GM18867 (cell line): ENCODE results near the gene KHNYN.
"Not testable (repeated sequence)": the region's sequence is repeated elsewhere in the genome, so short reads cannot be mapped to it uniquely, and the experiment has no call there.

ENCODE experiments used
- ATAC-seq: cut with Tn5 transposase; IDR thresholded peaks from one replicate; pipeline ENCODE4 v1.9.1; 2021; ENCODE audit warnings: mild to moderate bottlenecking, moderate library complexity; ENCODE audit not compliant: unreplicated experiment

KHNYN gene

DNA sequence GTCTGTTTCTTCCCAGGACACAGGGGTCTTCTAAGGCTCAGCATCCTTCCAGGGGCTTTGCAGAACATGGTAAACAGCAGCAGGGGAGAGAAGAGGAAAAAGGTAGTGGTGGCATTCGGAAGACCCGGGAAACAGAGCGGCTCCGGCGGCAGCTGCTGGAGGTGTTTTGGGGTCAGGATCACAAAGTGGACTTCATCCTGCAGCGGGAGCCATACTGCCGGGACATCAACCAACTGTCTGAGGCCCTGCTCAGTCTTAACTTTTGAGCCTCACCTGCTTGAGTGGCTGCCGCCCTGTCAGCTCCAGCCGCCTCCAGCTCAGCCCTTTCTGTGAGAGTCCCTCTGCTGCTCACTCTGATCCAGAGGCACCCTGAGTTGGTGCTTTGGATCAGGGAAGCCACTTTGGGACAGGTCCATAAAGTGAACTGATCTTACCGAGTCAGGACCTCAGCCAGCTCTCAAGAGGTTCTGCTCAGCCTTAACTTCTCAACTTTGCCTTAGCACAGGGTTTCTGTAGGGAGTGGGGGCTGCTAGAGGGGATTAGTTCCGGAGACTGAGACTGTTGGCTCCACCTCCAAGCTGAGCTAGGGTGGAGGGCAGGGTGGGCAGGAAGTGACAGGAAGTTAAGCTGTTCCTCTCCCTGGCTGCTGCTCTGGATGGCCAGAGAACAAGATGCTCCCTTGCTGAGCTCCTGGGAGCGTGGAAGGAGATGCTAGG lies 7.4 kb downstream of the KHNYN start:
- no peak for ATAC-seq

DNA sequence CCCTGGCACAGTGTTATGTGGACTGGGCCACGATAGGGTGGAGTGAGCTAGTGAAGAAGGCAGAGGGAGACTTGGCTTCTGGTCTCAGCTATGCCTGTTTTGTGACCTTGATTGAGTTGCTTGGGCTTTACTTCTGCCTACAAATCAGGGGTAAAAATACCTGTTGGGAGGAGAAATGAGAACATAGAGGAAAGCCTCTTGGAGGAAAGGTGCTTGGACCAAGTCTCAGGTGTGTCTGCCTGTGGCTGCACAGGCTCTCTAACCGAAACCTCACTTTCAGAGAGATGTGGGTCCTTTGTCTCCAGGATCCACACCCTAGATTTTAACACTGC lies 7.9 kb downstream of the KHNYN start:
- ATAC-seq: no peak

DNA sequence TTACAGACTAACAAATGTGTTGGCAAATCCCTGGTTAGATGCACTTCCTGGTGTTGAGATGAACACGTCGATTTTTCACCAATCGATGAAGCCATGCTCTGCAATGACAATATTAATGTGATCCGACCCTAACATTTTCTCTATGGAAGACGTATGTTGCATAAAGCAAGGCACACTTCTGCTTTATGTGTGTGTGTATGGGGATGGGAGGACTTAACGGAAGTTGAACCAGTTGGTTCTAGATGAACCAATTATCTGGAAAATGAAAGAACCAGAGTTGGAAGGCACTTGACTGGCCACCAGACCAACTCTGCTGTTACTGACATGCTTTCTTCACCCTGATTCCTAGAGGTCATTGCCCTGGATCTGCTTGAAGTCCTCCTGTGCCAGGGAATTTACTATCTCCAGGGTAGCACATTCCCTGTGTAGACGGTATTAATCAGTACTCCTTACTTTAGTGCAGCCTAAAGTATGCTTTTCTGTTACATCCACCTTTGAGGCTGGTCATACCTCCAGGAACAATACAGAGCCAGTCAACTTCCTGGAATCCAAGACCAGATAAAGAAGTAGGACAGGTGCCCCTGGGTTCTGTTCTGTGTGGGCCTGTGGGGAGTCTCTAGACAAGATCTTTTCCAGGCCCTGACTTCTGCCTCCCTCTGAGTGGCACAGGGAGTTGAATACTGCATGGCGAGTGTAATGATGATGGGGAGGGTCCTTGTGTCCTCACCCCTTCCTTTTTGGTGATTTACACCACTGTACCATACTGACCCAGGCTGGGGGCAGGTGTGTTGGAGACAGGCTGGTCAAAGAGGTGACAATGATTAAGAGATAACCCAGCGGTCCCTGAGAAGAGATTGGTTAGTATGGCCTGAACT lies 8.7 kb downstream of the KHNYN start:
- no peak for ATAC-seq

DNA sequence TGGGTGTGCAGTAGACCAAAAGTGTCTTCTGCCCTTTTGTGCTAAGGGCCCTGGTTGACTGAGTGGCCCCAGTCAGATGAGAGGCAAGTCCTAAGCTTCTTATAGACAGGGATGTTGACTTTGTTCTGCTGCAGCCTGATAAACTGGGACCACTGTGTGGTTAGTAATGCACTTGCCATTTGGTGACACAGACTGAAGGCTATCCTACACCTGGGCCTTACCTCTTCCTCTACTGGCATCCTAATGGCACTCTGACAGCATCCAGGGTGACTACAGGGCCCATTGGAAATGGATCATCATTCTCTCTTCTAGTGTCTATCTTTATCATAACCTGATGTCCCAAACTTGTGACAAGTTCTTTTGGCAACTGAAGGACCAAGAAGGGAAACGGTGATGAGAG lies 9.5 kb downstream of the KHNYN start:
- no peak for ATAC-seq

DNA sequence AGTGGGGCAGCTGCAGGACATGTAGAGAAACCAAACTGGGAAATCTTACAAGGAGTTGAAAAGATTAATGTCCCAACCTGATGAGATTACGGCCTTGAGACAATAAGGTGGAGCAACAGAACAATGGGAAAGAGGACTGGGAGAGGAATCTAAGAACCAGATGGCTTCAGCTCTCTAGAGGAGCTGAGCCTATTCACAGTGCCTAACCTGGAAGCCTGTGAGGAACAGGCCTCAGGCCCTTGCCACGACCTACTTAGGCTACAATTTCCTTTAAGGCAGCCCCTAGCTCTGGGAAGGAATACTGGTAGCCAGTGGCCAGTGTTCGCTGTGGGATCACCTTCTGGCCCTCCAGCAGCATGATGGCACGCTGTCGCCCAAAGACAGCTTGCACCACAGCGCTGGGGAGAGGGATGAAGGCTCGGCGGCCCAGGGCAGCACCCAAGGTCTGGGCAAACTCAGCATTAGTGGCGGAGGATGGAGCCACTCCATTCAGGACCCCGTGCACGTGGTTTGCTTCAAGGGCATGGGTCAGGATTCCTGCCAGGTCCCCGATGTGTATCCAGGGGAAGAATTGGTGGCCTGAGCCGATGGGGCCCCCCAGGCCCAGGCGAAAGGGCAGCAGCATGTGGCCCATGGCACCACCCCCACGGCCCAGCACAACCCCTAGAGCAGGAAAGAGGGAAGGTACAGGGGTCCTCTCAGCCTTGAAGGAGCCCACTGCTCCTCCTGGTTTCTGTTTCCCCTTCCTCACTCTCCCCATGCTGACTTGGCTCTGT lies 10.3 kb downstream of the KHNYN start:
- ATAC-seq: no peak

DNA sequence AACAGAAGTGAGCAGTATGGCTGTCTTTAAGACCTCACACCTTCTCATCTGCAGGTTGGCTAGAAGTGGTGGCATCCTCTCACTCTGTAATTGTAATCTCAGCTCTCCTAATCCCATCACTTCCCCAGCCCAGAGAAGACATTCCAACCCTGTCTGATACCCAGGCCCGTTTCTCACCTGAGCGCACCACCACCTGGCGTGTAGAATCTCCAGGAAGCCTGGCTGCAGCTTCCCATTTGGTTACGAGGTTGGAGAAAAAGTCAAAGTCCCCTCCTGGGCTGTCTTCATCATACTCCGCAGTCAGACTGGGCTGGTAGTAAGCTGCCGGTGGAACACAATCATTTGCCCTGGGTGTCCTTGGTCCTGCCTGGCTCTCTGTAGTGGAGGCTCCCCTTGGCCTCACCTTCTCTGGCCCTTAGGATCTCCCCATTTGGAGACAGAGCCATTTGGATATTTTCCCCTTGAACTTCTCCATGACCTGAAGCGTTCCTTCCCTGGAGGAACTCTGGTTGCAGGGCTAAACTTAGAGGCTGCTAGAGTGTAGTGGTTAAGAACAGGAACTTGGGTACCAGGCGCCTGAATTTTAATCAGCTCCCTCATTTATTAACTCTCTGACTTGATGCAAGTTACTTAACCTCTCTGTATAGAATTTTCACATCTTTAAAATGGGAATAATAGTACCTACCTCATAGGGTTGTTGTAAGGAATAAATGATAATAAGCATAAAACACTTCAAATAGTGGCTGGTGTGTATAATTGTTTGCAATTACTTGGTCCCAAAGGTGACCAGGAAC lies 11.0 kb downstream of the KHNYN start:
- ATAC-seq: no peak

DNA sequence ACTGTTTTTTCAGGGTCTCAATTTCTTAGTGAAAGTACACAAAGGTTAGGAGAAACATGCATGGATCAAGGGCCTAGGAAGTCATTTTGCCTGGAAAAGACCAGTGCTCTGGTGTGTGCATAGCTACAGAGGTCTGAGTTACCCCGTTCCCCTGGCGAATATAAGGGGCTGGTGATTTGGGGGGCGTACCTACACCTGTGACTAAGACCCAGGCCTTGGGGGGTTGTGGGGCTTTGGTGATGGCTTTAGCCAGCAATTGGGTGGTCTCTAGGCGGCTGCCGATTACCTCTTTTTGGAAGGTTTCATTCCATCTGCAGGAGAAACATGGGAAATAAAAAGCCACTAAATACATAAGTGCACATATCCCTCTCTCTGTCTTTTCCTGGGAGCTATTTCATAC lies 11.7 kb downstream of the KHNYN start:
- ATAC-seq: no peak

DNA sequence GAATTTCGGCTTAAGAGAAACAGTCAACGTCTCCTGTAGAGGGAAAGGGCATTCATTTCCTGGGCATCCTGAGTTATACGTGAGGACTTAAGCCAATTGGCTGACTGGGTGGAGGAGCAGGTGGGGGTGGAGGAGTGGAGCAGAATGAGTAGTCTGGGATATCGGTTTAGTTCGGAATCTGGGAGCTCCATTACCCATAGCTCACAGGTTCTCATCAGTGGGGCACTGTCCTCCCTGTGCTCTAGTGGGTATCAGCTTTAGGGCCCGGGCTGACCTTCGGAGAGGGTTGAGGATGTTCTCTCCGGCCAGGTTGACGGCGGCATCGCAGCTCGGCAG lies 12.1 kb downstream of the KHNYN start:
- no peak for ATAC-seq

DNA sequence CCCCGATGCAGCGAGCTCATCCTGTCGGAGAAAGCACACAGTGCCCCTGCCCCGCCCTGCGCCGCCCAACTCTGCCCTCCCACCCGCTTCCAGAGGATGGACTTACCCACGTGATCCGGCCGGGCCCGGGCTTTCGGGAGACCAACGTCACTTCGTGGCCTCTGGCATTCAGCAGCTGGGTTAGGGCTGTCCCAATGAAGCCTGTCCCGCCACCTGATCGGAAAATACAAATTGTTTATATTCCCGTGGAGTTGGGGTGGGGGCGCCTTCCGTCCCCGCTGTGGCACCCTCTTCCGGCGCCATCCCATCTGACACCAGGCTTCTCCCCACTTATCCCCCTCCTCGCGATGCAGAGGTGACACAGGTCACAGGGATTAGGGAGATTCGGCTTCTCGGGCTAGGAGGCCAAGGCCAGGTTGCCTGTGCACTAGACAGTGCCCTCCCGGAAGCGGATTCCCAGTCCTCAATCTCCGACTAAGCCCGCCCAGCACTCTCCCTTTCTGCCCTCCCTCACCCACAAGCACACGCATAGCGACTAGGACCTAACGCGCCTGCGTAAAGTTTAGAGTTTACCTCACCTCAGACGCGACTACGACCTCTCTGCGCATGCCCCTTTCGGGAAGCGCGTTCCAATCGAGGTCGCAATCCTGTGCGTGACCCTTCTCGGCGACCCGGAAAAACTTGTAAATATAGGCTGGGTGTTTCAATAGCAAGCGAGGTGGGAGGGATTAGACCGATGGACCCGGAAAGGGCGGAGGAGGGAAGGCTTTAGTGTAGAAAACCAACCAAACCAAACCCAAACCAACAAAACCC lies 12.7 kb downstream of the KHNYN start, which contains the start of gene SDR39U1:
Gene SDR39U1, minus strand, starts transcription at position 537 of the 813 bp plus-strand sequence. Its CDS starts 7 bp downstream, at position 530.
- ATAC-seq: peak; percentile 87

DNA sequence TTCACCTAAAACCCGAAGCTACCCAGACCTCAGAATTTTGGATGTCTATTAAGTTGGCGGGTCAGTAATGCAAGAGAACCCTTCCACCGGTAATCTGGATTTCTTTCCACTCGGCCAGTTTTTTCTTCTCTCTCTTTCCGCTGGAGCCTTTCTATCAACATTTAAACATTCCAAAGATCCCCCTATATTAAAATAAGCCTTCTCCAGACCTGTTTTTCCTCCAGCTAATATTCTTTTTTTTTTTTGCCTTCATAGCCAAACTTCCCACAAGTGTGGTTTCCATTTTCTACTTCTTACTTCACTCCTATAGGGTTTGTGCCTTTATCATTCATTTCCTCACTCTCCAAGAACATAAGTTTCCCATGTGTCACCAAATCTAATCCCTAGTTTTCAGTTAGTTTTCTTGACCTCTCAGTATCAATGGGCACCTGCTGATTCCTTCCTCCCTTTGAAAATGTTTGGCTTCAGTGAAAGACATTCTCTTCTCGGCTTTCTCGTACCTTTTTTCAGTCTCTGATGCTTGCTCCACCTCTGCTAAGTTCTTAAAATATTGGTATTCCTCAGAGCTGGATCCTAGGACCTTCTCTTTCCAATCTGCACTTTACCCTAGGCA lies 13.4 kb downstream of the KHNYN start:
- ATAC-seq: no peak

DNA sequence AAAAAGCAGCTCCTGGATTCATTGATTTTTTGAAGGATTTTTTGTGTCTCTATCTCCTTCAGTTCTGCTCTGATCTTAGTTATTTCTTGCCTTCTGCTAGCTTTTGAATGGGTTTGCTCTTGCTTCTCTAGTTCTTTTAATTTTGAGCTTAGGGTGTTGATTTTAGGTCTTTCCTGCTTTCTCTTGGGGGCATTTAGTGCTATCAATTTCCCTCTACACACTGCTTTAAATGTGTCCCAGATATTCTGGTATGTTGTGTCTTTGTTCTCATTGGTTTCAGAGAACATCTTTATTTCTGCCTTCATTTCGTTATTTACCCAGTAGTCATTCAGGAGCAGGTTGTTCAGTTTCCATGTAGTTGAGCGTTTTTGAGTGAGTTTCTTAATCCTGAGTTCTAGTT lies 21.1 kb downstream of the KHNYN start:
- not testable (repeated sequence) for ATAC-seq

DNA sequence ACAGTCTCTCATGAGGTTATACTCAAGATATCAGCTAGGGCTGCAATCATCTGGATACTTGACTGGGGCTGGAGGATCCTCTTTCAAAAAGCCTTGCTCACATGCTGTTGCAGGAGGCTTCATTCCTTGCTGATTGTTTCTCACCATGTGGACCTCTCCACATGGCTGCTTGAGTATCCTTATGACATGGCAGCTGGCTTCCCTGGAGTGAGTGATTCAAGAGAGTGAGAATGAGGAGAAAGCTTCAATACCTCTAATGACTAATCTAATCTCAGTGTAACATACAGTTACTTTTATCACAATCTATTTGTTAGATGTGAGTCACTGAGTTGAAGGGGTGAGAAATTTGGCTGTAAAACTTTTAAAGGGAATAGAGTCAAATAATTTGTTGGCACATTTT lies 27.2 kb downstream of the KHNYN start:
- ATAC-seq: no peak

DNA sequence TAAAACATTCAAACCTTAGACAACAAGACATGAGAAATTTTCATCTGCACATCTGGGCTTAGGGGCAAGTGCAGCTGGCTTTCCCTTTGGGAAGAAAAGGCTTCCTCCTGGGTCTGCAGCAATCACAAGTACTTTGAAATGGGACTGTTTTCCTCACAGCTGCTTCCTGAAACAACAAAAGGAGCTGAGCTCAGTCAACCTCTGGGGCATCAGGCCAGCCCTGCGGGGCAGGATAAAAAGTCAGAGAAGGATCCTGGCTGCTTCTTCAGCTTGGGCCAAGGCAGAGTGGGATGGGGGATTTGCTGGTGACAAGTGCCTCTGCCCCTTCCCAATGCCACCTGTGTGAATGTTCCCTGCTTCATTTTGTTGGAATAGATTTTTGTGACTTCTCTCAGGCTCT lies 29.0 kb downstream of the KHNYN start:
- no peak for ATAC-seq

DNA sequence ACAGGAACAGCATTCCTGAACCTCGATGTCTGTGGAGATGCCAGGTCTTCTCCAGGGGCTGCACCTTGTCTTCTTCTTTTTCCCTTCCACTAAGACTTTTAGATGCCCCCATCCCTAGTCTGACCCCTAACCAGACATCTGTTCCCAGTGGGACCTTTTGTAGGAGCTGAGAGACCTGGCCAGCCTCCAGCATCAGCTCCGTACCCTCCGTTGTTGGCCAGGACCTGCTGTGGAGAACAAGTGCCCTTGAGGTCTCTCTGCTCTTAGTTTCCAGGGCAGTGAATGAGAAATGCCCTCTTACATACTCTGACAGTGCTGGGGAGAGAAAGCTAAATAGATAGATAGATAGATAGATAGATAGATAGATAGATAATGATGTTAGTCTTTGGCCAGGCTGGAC lies 29.6 kb downstream of the KHNYN start:
- no peak for ATAC-seq

DNA sequence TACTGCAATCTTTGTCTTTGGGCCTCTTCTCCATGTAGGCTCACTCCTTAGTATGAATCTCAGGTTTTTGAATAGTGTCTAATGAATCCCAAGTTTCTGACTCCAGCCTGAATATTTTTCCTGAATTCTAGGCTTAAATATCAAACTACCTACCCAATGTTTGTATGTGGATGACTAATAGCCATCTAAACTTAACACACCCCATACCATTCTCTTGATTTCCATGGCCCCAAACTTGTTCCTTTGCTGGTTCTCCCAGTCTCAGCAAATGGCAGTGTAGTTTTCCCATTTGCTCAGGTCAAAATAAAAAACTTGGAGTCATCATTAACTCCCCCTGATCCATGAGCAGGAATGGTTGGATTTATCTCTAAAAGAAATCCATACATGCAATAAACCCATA lies 31.6 kb downstream of the KHNYN start:
- ATAC-seq: no peak

DNA sequence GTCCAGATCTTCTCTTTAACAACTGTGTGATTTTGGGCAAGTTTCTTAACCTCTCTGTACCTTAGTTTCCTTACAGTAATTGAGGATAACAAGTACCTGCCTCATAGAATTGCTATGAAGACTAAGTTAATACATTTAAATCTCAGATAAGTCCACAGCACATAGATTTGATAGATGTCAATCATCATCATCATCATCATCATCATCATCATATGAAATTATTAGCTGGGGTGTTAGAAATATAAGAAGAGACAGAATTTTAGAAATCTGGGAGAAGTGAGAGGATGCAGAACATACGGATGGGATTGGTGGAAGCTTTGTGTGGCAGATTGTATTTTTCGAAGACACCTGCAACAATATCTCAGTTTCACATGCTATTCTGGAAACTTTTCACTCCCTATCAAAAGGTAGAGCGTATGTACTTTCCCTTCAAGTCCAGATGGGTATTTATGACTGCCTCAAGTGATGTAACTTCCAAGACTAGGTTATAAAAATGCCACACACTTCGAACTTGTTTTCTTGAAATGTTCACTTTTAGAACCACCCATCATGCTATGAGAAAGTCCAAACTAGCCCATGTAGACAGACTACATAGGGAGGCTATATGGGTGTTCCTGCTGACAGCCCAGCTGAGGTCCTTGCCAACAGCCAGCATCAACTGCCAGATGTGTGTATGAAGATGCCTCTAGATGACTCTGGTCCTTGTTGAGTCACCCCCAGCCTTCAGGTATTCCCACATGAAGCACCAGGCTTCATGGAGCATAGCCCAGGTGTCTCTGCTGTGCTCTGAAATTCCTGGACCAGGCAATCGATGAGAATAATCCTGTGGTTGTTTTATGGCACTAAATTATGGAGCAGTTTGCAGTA lies 33.5 kb downstream of the KHNYN start:
- peak; percentile 69 for ATAC-seq

DNA sequence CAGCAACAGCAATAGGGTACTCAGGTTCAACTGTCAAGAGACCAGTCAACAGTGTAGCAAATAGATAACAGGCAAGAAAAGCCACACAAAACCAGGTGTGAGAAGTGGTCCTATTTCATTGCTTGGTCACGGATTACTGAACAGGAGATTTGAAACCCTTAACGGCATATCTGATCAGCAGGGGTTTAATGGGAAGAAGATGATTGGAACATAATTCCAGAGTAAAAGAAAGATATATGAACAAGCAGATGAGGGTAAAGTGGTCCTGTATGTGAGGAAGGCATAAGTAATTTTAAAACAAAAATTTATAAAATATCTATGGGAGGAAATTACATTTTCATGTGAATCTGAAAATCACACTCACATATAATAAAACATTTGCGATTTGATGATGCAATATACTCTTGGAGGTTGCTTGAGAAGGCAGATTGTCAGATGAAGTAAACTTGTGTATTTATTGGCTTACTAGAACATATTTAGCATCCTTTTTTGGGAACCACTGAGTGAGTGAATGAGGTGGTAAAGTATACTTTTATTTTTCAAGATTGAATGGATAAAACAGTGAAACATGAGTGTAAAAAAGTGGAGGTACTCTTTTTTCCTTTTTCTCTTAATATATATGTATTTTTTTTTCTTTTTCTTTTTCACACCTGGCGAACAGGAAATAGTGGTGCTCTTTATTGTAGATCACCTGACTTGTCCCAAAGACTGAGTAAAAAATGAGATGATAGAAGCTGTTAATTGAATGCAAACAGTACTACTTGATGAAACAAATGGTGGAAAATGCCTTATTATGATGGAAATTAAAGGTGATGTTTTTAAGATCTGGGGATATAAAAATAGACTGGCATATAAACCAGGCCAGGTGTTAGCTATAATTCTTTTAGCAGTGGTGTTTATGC lies 34.4 kb downstream of the KHNYN start:
- ATAC-seq: no peak

DNA sequence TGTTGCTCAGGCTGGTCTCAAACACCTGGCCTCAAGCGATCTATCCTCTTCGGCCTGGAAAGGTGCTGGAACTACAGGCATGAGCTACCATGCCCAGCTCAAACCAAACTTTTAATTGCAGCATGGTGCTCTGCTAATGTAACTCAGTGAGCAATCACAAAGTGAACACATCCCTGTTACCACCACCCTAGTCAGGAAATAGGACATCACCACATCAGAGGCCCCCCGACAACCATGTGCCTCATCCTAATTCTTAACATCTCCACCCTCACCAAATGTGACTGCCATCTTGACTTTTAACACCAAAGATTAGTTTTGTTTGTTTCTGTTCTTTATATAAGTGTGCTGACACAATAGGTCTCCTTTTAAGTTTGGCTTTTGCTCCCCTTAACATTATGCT lies 35.6 kb downstream of the KHNYN start:
- no peak for ATAC-seq
